Activated CD8-positive, alpha-beta memory T cell treated with anti-CD3 and anti-CD28 coated beads, Interleukin-2, amount 50 U/mL, for 48 hours (primary cell): ENCODE measurements around the gene ZNF273.
"Not testable (repeated sequence)": the region's sequence is repeated elsewhere in the genome, so short reads cannot be mapped to it uniquely, and the experiment has no call there.

Experiments used
- DNase-seq: peaks from one replicate; pipeline ENCODE4 v3.0.0-alpha.2; 2020

The ZNF273 gene

DNA sequence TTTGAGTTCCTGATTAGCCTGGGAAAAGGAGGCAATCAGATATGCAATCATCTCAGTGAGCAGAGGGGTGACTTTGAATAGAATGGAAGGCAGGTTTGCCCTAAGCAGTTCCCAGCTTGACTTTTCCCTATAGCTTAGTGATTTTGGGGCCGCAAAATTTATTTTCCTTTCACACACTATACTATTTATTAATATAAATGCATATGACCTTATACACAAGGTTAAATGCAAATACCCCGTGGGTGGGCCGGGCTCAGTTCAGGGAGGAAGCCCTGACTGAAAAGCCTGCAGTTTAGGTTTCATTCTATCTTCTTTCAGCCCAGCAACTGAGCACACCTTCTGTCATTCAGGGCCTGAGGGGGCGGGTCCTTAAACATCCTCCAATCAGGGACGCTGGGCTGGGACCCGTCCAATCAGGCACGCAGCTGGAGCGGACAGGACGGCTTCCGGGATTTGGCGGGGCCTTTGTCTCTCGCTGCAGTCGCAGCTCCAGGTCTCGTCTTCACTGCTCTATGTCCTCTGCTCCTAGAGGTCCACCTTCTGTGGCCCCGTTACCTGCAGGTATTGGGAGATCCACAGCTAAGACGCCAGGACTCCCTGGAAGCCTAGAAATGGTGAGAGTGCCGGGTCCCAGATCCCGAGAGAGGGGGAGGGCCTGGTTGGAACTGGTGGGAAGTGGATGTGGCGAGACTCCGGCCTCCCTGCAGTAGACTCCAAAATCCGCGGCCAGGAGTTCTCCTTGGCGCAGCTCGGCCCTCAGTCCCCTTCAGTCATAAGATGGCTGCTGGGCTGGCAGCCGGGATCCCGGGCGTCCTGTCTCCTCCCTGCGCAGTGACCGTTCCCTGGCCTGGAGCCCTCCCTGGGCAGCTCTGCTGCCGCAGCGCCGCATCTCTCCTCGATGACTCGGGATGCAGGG, at the start of gene ZNF273:
Gene ZNF273, plus strand, starts transcription at position 468 of the 916 bp plus-strand sequence. Its CDS starts 45 bp downstream, at position 513.
- DNase-seq, result peak; percentile 87

DNA sequence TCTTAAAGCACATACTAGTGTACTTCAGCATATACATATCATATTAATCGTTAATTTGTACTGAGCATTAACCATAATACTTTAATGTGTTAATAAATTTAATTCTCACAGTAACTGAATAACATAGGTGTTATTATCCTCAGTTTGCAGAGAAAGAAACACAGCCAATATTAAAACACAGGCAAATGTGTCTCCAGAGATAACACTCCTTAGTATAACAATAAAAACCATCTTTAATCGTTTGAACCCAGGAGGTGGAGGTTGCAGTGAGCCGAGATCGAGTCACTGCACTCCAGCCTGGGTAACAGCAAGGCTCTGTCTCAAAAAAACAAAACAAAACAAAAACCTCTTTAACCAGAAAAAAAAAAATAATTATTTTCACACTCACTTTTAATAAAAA, 49.4 kb upstream of the ZNF273 start:
- DNase-seq, result no peak

DNA sequence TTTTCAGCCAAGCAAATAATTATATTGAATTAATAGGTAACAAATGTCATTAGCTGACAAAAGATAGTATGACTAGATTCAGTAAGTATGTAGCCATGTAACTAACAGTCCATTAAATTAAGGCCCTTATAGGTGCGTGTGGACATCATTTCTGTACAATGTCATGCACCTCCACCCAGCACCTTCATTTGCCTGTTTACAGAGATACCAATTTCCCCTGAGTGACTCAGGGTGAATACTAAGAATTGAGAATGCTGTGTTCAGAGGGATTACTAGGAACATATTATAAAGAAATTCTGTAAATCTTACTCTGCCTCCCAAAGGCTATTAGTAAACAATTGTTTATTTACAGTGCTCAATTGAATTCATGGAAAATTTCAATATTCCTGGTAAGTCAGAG, 48.1 kb upstream of the ZNF273 start:
- no peak for DNase-seq

DNA sequence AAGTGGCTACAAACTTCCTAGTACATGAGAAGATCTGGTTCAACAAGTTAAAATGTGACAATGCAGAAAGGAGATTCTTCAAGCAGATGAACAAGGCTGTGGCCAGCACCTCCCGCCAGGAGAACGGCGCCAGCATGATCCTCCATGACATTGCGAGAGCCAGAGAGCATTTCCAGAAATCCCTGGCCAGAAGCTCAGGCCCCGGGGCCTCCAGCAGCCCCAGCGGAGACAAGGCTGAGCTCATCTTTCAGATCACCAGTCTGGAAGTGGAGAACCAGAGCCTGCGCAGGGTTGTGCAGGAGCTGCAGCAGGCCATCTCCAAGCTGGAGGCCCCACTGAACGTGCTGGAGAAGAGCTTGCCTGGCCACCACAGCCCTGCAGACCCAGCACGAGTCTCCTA, 40.1 kb upstream of the ZNF273 start:
- no peak for DNase-seq

DNA sequence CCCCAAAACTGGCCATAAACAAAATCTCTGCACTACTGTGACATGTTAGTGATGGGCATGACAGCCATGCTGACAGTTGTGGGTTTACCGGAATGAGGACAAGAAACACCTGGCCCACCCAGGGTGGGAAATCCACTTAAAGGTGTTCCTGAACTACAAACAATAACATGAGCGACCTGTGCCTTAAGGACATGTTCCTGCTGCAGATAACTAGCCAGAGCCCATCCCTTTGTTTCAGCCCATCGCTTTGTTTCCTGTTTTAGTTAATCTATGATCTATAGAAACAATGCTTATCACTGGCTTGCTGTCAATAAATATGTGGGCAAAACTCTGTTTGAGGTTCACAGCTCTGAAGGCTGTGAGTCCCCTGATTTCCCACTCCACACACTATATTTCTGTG, 39.5 kb upstream of the ZNF273 start:
- not testable (repeated sequence) for DNase-seq

DNA sequence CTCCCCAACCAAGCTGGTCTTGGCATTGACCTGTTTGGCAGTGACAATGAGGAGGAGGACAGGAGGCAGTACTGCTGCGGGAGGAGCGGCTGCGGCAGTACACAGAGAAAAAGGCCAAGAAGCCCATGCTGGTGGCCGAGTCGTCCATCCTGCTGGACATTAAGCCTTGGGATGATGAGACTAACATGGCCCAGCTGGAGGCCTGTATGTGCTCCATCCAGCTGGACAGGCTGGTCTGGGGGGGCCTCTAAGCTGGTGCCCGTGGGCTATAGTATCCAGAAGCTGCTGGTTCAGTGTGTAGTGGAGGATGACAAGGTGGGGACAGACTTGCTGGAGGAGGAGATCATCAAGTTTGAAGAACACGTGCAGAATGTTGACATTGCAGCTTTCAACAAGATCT, 39.1 kb upstream of the ZNF273 start:
- no peak for DNase-seq

DNA sequence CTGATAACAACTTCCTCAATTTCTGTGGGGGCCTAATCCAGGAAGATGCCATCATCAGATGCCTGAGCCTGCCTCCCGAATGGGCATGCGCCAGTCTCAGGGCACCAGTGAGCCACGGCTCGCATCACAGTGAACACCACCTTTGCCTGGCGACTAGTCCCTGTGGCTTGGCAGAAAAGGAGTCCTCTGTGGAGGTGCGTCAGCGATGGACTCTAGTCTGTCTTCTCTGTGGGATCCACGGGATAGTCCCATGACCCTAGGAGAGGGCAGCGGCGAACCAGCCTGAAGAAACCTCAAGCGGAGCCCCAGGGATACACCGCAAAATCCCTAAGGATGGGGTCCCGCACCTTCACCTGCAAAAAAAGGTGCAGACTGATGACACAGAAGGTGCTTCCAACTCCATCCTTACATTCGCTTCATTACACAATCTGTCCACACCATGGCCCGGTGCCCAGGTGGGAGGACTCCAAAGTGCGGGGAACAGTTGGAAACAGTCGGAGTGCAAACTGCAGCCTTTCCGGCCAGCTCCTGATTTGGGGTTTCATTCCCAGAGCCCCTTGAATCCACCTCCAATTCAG, 35.1 kb upstream of the ZNF273 start:
- no peak for DNase-seq

DNA sequence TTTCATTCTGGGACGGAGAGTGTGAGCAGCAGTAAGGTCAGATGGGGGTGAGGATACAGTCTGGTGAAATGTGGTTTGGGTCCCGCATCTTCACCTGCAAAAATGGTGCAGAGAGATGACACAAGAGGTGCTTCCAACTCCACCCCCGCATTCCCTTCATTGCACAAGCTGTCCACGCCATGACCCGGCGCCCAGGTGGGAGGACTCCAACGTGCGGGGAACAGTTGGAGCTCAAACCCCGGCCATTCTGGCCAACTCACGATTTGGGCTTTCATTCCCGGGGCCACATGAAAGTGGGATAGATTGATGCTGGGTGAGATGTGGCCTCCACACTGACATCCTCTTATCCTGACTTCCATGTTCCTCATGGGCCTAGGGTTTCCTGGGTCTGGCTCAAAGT, 34.6 kb upstream of the ZNF273 start:
- no peak for DNase-seq

DNA sequence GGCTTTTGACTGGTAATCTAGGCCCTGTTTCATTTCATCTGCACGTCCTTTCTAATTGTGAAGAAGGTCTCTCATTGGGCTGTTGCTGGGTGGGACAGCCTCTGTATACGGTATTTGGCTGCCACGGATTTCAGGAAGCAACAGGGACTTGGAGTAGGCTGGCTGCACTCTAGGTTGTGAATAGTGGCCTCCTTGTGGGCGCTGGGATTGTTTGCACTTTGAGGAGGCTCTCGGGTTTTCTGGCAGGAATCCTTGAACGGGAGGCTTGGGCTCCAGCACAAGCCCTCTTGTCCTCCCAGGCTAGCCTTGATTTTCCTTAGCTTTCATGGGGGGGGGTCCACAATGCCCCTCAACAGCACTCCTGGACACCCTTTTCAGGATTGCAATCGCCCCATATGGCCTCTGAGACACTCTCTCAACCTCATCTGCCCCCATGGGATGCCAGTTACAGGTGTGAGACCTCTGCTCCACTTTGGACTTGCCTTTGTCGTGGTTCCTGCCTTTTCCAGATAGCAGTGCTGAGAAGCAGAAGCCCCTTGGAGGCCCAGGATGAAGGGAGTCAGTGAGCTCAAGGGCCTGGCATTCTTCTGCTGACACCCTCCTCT, 33.9 kb upstream of the ZNF273 start:
- DNase-seq, result no peak

DNA sequence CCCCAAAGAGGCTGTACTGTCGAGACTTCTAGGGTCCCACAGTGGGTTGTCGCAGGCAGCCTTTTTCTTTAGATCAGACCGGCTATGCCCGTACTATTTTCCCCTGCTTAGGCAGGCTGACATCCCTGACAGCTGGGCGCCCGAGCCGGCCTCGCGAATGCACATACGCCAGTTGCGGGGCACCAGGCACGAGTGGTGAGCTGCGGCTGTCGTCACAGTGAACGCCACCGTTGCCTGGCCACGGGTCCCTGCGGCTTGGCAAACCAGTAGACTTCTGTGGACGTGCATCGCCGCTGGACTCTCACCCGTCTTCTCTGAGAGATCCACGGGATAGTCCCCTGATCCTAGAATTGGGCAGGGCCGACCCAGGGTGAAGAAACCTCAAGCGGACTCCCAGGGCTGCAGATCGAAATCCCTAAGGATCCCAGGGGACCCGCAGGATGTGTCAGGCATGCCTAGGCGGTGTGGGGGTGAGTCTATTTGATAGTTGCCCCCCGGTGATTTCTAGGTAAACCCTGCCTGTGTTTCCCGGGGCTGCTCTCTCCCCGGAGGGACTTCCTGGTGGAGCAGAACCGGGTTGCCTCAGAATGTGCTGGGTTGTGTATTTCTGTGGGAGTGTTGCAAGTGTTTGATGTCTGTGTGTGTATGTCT, 33.0 kb upstream of the ZNF273 start:
- no peak for DNase-seq

DNA sequence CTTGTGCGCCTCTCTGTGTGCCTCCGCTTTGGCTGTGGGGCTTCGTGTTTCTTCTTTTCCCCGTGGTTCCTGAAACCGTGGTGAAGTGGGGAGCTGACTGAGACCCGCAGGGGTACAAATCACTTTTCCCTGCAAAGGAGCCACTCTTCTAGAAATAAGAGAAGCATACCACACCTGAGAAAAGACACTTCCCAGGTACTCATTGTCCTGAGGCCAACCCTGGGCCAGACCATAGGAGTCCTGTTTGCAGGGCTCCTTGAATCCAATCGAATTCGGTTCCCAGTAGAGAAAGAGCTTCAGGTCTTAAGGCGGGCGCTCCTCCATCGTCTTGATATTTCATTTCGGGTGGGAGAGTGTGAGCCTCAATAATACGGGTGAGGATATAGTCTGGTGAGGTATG, 32.4 kb upstream of the ZNF273 start:
- DNase-seq, result no peak

DNA sequence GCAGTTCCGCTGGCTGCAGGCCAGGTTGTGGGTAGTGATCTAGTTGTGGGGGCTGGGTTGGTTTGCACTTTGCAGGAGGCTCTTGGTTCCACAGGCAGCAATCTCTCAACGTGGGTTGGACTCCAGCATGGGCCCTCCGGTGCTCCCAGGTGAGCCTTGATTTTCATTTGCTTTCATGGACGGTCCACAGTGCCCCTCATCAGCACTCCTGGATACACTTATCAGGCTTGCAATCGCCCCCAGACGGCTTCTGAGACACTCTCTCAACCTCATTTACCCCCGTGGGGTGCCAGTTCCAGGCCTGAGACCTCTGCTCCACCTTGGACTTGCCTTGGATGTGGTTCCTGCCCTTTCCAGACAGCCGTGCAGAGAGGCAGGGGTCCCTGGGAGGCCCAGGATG, 31.3 kb upstream of the ZNF273 start:
- DNase-seq, result no peak

DNA sequence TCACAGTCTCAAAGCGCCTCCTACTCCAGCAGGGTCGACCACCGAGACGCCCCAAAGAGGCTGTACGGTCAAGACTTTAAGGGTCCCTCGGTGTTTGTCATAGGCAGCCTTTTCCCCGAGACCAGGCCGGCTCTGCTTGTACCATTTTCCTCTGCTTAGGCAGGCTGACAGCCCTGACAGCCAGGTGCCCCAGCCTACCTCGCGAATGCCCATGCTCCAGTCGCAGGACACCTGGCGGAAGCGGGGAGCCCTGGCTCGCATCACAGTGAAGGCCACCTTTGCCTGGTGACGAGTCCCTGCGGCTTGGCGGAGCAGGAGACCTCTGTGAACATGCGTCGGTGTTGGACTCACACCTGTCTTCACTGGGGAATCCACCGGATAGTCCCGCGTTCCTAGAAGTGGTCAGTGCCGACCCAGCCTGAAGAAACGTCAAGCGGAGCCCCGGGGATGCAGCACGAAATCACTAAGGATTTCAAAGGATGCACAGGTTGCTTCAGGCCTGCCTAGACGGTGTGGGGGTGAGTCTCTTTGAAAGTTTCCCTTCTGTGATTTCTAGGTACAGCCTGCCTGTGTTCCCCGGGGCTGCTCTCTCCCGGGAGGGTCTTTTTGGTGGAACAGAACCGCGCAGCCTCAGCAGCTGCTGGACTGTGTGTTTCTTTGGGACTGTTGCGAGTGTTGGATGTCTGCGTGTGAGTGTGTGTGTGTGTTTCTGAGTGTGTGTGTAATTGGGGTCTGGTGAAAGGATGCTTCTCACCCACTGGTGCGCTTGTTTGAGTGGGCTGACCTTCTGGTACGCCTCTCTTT, 30.5 kb upstream of the ZNF273 start:
- no peak for DNase-seq

DNA sequence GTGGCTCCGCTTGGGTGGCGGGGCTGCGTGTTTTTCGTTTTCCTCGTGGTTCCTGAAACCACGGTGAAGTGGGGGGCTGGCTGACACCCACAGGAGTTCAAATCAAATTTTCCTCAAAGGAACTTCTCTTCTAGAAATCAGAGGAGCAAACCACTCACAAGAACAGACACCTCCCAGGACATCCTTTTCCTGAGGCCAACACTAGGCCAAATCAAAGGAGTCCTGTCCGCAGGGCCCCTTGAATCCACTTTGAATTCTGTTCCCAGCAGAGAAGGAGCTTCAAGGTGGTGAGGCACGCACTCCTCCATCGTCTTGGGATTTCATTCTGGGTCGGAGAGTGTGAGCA, 29.9 kb upstream of the ZNF273 start:
- no peak for DNase-seq

DNA sequence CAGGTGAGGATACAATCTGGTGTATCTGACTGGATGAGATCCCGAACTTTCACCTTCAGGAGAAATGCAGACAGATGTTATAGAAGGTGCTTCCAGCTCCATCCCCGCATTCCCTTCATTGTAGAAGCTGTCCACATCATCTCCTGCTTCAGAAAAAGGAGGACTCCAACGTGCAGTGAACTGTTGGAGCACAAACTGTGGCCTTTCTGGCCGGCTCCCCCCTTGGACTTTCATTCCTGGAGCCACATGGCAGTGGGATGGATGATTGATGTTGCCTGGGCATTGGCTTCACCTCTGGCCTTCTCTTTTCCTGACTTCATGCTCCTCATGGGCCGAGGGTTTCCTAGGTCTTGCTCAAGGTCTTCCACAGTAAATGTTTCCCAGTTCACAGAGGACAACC, 29.6 kb upstream of the ZNF273 start:
- DNase-seq, result no peak

DNA sequence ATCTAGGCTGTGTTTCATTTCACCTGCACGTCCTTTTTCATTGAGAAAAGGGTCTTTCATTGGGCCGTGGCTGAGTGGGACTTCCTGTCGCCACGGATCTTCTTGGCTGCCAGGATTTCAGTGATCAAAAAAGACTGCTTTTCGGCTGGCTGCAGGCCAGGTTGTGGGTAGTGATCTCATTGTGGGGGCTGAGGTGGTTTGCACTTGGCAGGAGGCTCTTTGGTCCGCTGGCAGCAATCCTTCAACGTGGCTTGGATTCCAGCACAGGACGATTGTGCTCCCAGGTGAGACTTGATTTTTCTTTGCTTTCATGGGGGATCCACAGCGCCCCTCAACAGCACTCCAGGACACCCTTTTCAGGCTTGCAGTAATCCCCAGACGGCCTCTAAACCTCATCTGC, 29.0 kb upstream of the ZNF273 start:
- DNase-seq, result no peak

DNA sequence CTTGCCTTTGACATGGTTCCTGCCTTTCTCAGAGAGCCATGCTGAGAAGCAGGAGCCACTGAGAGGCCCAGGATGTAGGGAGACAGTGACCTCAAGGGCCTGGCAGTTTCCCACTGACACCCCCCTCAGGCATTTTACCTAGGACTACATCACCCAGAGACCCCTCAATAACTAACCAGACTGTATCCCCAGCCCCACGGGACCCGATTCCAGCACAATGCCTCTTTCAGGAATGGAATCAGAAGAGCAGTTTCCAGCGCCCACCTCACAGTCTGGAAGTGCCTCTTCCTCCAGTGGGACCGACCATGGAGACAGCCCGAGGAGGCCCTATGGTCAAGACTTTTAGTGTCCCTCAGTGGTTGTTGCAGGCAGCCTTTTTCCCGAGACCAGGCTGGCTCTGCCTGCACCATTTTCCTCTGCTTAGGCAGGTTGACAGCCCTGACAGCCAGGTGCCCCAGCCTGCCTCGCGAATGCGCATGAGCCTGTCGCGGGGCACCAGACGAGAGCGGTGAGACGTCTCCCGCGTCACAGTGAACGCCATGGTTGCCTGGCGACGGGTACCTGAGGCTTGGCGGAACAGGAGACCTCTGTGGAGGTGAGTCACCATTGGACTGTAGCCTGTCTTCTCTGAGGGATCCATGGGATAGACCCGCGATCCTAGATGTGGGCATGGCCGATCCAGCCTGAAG, 28.4 kb upstream of the ZNF273 start:
- DNase-seq, result no peak

DNA sequence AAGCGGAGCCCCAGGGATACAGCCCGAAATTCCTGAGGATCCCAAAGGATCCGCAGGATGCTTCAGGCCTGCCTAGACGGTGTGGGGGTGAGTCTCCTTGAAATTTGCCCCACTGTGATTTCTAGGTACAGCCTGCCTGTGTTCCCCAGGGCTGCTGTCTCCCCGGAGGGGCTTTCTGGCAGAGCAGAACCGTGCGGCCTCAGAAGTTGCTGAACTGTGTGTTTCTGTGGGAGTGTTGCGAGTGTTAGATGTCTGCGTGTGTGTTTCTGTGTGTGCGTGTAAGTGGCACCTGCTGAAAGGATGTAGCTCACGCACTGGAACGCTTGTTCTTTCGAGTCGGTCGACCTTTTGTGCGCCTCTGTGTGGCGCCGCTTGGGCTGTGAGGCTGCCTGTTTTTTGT, 27.8 kb upstream of the ZNF273 start:
- DNase-seq, result no peak

DNA sequence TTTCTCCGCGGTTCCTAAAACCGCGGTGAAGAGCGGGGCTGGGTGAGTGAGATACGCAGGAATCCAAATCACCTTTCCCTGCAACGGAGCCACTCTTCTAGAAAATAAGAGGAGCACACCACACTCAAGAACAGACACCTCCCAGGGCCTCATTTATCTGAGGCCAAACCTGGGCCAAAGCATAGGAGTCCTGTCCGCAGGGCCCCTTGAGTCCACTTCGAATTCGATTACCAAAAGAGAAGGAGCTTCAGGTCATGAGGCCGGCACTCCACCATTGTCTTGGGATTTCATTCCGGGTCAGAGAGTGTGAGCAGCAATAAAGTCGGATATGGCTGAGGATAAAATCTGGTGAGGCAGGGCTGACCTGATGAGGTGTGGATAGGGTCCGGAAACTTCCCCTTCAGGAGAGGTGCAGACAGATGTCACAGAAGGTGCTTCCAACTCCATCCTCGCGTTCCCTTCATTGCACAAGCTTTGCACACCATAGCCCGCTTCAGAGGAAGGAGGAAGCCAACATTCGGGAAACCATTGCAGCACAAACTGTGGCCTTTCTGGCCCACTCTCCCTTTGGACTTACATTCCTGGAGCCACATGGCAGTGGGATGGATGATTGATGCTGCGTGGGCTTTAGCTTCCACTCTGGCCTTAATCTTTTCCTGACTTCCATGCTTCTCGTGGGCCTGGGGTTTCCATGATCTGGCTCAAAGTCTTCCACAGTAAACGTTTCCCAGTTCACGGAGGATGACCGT, 27.2 kb upstream of the ZNF273 start:
- DNase-seq, result no peak

DNA sequence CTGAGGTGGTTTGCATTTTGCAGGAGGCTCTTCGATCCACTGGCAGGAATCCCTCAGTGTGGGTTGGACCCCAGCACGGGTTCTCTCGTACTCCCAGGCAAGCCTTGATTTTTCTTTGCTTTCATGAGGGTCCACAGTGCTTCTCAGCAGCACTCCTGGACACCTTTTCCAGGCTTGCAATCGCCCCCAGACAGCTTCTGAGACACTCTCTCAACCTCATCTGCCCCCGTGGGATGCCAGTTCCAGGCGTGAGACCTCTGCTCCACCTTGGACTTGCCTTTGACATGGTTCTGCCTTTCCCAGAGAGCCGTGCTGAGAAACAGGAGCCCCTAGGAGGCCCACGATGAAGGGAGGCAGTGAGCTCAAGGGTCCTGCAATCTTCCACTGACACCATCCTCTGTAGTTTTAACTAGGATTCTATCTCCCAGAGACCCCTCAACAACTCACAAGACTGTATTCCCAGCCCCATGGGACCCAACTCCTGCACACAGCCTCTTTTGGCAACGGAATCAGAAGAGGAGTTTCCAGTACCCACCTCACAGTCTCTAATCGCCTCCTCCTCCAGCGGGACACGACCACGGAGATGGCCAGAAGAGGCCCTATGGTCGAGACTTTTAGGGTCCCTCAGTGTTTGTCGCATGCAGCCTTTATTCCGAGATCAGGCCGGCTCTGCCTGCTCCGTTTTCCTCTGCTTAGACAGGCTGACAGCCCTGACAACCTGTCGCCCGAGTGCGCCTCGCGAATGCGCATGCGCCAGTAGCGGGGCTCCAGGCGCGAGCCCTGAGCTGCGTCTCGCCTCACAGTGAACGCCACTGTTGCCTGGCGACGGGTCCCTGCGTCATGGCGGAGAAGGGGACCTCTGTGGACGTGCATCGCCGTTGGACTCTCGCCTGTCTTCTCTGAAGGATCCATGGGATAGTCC, 26.0 kb upstream of the ZNF273 start:
- peak; percentile 87 for DNase-seq
